A673 (cell line): ENCODE measurements around the gene IL1RAPL1. TPM values are rescaled to one million over a fixed set of nuclear protein-coding genes. Genes with fewer than 3 reads are reported as not detected.

Experiments used
- BruUV-seq: library from RNA; stranded (reverse); fragments of 400-500 nt; replicated peaks from 2 replicates; lab custom pipeline; 2021; lab: Mats Ljungman, UMichigan
- CTCF ChIA-PET: fragments of 300-600 bp; sonication (Branson Sonifier 250); formaldehyde crosslinking; loops from one replicate; lab custom pipeline; 2022; ENCODE audit warnings: antibody characterized with exemption; lab: Charles Lee
- POLR2A ChIA-PET: fragments of 300-600 bp; sonication (Branson Sonifier 250); formaldehyde crosslinking; loops from one replicate; lab custom pipeline; 2022; ENCODE audit warnings: antibody characterized with exemption; ENCODE audit not compliant: low non-redundant PET; lab: Charles Lee
- DNase-seq: peaks from one replicate; pipeline ENCODE4 v3.0.0-alpha.2; 2015; ENCODE audit warnings: low spot score
- H3K27ac ChIP-seq: fragments of 200-600 bp; sonication (generic); 2 replicates; pipeline ENCODE4 v1.5.1; 2016; ENCODE audit warnings: mixed run types, low read depth, mild to moderate bottlenecking, mixed read lengths, antibody characterized with exemption, low read length; ENCODE audit not compliant: poor library complexity, severe bottlenecking
- H3K27me3 ChIP-seq: fragments of 200-600 bp; sonication (generic); replicated peaks from 2 replicates; pipeline ENCODE4 v1.6.1; 2017; ENCODE audit warnings: mixed run types, low read depth, mild to moderate bottlenecking, mixed read lengths, antibody characterized with exemption, low read length; ENCODE audit not compliant: insufficient read depth, poor library complexity
- H3K36me3 ChIP-seq: fragments of 200-600 bp; sonication (generic); 2 replicates; pipeline ENCODE4 v1.6.1; 2016; ENCODE audit warnings: mixed run types, mild to moderate bottlenecking, mixed read lengths, antibody characterized with exemption, low read length; ENCODE audit not compliant: insufficient read depth, poor library complexity, severe bottlenecking
- H3K4me1 ChIP-seq: fragments of 200-600 bp; sonication (generic); 2 replicates; pipeline ENCODE4 v1.6.1; 2017; ENCODE audit warnings: mixed run types, mild to moderate bottlenecking, mixed read lengths, antibody characterized with exemption, low read length; ENCODE audit not compliant: insufficient read depth, poor library complexity, severe bottlenecking
- H3K4me3 ChIP-seq: fragments of 200-600 bp; sonication (generic); 2 replicates; pipeline ENCODE4 v1.5.1; 2016; ENCODE audit warnings: low read depth, mixed run types, mild to moderate bottlenecking, mixed read lengths, low read length; ENCODE audit not compliant: poor library complexity, severe bottlenecking
- H3K9me3 ChIP-seq: fragments of 200-600 bp; sonication (generic); 2 replicates; pipeline ENCODE4 v1.6.1; 2016; ENCODE audit warnings: mixed run types, low read depth, mild to moderate bottlenecking, mixed read lengths, antibody characterized with exemption, low read length; ENCODE audit not compliant: poor library complexity, severe bottlenecking
- CTCF ChIP-seq: fragments of 300-800, 200-600 bp; sonication (generic); conservative IDR thresholded peaks from 2 replicates; pipeline ENCODE4 v1.5.1; 2017; ENCODE audit warnings: low read depth, mild to moderate bottlenecking, antibody characterized with exemption, low read length, moderate library complexity, mixed read lengths
- EZH2 ChIP-seq: fragments of 200-600 bp; sonication (generic); IDR thresholded peaks from 2 replicates; pipeline ENCODE4 v1.6.1; 2017; ENCODE audit warnings: borderline replicate concordance, low read depth, mild to moderate bottlenecking, mixed read lengths, antibody characterized with exemption, low read length; ENCODE audit not compliant: poor library complexity, severe bottlenecking
- intact Hi-C: fragments of 100-400 bp; cut with micrococcal nuclease; formaldehyde crosslinking; loops from one replicate; pipeline ENCODE4 v1.10.0; 2022; ENCODE audit not compliant: unreplicated experiment
- total RNA-seq: library from RNA; stranded (reverse); gene quantifications from 2 replicates; pipeline ENCODE4 v1.2.3, GENCODE V29; 2021

The IL1RAPL1 gene
- total RNA-seq, 1 experiment from 2014 or later: 0.21 TPM

GRCh38 chrX:29707088-29707487 is 1119.8 kb downstream of the IL1RAPL1 start:
- no peak overlapping the region for H3K27ac ChIP-seq
- intact Hi-C loops: no loop called here
- H3K4me3 ChIP-seq: no peak overlapping the region
- ChIA-PET CTCF (no interaction called here), POLR2A (no interaction called here)
- no peaks in the 10 kb centered on the region for H3K4me1 ChIP-seq
- H3K9me3 ChIP-seq: no peaks in the 10 kb centered on the region
- TF ChIP-seq EZH2 (no peak), CTCF (no peak)
- DNase-seq: no peak
- BruUV-seq: no TSS peak
- no peaks in the 10 kb centered on the region for H3K36me3 ChIP-seq
- H3K27me3 ChIP-seq: no peaks in the 10 kb centered on the region

DNA sequence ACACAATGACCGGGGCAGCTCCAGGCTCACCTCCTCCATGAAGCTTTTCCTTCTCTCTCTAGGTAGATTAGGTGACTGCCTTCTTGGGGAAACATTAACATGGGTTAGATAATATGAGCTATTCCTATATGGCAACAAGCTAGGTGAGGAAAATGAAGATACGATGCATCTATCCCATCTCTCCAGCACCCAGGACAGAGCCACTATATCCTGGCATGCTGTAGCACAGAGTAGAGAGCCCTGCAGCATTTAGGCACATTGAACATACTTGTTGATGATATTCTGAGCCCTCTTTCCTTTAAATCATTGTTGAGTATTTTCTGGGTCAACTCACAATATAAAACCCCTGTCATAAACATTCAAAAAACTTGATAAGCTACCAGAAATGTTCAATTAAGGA is 1133.9 kb downstream of the IL1RAPL1 start:
- intact Hi-C loops: no loop called here
- no peak for DNase-seq
- Histone ChIP-seq H3K4me3 (no peak overlapping the region), H3K27me3 (no peaks in the 10 kb centered on the region), H3K9me3 (no peaks in the 10 kb centered on the region), H3K36me3 (no peaks in the 10 kb centered on the region), H3K4me1 (no peaks in the 10 kb centered on the region), H3K27ac (no peak overlapping the region)
- no TSS peak for BruUV-seq
- POLR2A ChIA-PET: no interaction called here
- CTCF ChIA-PET: interaction anchor here (0.6 kb wide), 1 partner anchor 726 kb away, joined by 3 read pairs; no protein-coding TSS in a partner anchor
- no peak for TF ChIP-seq CTCF
- no peak for TF ChIP-seq EZH2

GRCh38 chrX:29724316-29724715 is 1137.1 kb downstream of the IL1RAPL1 start:
- no peaks in the 10 kb centered on the region for H3K36me3 ChIP-seq
- no peaks in the 10 kb centered on the region for H3K27me3 ChIP-seq
- no peaks in the 10 kb centered on the region for H3K9me3 ChIP-seq
- no peaks in the 10 kb centered on the region for H3K4me1 ChIP-seq
- no TSS peak for BruUV-seq
- H3K27ac ChIP-seq: no peak overlapping the region
- H3K4me3 ChIP-seq: no peak overlapping the region
- POLR2A ChIA-PET: no interaction called here
- DNase-seq: no peak
- TF ChIP-seq CTCF: no peak
- TF ChIP-seq EZH2: no peak
- CTCF ChIA-PET: no interaction called here
- intact Hi-C loops: no loop called here
